ENCODE results near the gene URM1.

DNA sequence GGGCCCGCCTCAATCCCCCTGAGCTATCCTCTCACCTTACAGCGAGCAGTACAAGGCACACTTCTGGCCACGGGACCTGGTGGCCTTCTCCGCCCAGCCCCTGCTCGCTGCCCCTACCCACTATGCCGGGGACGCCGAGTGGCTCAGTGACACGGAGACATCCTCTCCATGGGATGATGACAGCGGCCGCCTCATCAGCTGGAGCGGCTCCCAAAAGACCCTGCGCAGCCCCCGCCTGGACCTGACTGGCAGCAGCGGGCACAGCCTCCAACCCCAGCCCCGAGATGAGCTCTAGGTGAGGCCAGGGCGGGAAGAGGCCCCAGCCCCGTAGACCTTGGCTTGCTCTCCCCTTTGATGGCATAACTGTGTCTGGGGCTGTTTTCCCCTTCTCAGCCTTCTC, 64.4 kb downstream of the URM1 start:
- TF ChIP-seq, protein P1, sequence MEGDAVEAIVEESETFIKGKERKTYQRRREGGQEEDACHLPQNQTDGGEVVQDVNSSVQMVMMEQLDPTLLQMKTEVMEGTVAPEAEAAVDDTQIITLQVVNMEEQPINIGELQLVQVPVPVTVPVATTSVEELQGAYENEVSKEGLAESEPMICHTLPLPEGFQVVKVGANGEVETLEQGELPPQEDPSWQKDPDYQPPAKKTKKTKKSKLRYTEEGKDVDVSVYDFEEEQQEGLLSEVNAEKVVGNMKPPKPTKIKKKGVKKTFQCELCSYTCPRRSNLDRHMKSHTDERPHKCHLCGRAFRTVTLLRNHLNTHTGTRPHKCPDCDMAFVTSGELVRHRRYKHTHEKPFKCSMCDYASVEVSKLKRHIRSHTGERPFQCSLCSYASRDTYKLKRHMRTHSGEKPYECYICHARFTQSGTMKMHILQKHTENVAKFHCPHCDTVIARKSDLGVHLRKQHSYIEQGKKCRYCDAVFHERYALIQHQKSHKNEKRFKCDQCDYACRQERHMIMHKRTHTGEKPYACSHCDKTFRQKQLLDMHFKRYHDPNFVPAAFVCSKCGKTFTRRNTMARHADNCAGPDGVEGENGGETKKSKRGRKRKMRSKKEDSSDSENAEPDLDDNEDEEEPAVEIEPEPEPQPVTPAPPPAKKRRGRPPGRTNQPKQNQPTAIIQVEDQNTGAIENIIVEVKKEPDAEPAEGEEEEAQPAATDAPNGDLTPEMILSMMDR (IDR thresholded peaks at IDR 0.05): no peak
- no peak for TF ChIP-seq POLR2A (IDR thresholded peaks at IDR 0.05)

Data from esophagus squamous epithelium (tissue), 4 donors.